HG03097 (cell line): ENCODE measurements around the gene GCNT2.
"Not testable (repeated sequence)": the region's sequence is repeated elsewhere in the genome, so short reads cannot be mapped to it uniquely, and the experiment has no call there.

Source experiments
- ATAC-seq: cut with Tn5 transposase; IDR thresholded peaks from one replicate; pipeline ENCODE4 v1.9.1; 2021; ENCODE audit not compliant: unreplicated experiment, low FRiP score

Gene GCNT2

DNA sequence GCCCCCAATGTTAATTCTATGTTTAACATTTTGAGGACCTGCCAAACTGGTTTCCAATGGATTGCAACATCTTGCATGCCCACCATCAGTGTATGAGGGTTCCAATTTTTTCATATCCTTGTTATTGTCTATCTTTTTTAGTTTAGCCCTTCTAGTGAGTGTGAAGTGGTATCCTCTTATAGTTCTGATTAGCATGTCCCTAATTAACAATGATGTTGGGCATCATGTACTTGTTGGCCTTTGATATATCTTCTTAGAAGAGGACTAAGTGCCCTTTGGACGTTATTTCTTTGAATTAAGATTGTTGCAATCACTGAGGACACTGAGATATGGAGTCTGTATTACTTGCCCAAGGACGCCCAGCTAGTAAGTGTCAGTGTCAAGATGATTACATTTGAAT lies 22.3 kb downstream of the GCNT2 start:
- no peak for ATAC-seq

DNA sequence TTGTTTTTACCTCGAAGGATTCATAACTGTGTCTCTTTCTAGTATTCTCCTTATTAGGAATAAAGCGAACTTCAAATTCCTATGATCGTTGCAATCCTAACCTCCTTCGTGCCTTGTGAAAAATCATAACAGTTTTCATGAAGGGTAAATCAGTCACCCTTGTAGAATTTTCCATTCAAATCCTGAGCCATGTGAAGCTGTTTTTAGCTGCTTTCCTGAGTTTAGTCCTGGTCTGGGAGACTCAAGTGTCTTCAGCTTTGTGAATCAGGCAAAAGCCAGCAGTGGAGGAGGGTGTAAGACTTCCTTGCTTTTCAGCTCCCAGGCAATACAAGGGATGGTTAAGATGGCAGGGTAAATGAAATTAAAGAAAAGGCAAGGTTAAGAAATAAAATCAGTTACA lies 24.3 kb downstream of the GCNT2 start:
- ATAC-seq, result no peak

DNA sequence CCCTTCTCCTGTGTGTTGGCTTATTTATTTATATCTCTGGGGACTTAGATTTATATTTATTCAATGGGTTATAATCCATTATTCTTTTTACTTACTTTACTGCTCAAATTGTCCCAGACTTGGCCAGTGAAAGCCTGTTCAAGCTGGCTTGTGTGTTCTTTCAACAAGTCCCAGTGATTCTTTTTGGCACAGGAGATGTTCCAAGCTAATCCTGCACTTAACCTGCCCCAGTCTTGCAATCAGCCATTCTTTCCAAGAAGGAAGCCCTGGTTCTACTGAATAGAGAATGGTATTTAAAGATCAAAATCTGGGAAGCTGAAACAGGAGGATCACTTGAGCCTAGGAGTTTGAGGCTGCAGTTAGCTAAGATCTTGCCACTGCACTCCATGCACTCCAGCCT lies 26.7 kb downstream of the GCNT2 start:
- ATAC-seq, result no peak

DNA sequence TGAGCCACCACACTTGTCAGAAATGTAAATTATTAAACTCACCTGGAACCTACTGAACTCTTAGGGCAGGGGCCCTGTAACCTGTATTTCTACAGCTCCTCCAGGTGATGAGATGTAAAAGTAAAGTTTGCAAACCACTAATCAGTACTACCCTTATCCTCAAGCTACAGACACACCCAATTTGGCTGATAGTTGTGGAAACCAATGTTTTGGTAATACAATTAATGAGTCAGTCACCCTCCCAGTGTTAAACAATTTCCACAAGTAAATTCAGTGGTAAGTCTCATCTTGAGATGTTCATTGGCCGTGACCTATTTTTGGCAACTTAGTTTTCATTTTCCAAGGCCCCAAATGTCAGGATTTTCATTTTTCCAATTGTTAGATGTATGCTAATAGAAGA lies 29.6 kb downstream of the GCNT2 start:
- ATAC-seq, result no peak

DNA sequence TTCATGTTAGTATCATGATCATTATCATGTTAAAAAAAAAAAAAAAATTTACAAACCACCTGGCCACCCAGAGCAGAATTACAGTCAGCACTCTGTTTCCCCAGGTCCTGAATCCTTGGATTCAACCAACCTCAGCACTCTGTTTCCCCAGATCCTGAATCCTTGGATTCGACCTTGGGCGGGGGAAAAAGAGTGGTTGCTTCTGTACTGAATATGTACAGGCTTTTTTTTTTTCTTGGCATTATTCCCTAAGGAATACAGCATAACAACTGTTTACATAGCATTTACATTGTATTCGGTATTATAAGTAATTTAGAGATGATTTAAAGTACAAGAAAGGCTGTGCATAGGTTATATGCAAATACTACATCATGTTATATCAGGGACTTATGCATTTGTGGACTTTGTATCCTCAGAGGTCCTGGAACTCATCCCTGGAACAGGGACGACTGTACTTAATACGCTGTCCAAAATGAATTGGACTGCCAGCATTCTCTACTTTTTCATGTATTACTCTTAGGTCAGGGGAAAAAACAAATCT lies 31.2 kb downstream of the GCNT2 start:
- no peak for ATAC-seq

DNA sequence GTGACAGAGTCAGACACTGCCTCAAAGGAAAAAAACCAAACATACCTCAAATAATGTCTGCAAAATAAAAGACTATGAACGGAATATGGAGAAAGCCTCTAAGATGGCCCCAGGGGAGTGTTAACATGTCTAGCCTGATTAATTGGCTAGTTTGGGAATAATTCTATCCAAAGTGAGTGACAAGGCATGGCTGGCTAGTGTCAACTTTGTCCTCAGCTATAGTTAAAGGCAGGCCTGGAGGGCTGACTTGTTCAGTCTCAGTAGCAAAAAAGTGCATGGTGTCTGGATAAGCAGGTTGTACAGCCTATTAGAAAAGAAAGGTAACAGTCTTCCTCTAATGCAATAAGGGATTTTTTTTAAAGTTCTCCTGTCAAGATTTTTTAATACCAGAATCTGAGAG lies 32.7 kb downstream of the GCNT2 start:
- ATAC-seq, result no peak

DNA sequence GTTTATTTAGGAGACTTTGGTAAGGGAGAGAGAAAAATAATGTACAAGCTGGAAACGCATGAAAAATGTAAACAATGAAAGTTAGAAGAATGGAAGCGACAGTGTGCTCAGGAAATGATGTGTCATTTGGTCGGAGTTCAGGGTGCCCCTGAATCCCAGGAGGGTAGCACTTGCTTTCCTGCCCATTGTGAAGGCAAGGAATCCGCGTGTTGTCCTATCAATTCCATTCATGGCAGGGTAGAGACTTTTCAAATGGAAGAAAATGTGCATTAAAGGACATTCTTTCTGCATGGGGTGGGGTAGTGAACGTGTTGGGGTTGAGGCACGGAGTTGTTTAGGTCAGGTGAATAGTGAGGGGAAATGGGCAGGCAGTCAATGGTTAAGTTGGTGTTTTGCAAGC lies 33.7 kb downstream of the GCNT2 start:
- no peak for ATAC-seq

DNA sequence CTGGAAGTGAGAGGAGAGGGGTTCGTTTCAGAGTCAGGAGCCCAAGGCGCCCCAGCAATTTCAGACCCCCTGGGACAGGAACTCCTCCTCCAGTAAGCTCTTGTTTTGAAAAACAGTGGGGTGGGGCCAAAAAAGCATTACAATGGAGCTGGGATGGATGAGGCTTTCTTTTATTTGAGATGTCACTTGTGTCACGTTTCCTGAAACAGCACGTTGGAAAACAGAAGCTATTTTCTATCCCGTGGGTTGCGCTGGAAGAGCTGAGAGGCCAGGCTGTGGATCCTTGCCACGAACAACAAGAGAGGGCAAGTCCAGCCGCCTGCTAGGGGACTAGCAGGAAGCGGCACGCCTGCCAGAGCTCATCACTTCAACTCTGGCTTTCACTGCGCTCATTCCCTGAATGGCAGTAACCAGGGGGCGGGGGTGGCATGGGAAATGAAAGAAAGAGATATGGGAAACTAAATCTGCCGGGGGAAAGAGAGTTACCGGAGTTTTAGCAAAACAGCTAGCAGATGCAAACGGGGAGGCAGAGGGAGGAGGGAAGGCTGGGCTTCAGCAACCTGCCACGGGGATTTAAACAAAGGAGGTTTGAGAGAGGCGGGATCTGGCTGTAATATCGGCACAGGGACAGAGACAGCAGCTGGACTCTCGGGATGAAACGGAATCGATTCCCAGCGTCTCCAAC lies 34.6 kb downstream of the GCNT2 start:
- ATAC-seq, result no peak

DNA sequence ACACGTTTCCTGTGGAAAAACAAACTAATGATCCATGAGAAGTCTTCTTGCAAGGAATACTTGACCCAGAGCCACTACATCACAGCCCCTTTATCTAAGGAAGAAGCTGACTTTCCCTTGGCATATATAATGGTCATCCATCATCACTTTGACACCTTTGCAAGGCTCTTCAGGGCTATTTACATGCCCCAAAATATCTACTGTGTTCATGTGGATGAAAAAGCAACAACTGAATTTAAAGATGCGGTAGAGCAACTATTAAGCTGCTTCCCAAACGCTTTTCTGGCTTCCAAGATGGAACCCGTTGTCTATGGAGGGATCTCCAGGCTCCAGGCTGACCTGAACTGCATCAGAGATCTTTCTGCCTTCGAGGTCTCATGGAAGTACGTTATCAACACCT lies 35.4 kb downstream of the GCNT2 start:
- no peak for ATAC-seq

DNA sequence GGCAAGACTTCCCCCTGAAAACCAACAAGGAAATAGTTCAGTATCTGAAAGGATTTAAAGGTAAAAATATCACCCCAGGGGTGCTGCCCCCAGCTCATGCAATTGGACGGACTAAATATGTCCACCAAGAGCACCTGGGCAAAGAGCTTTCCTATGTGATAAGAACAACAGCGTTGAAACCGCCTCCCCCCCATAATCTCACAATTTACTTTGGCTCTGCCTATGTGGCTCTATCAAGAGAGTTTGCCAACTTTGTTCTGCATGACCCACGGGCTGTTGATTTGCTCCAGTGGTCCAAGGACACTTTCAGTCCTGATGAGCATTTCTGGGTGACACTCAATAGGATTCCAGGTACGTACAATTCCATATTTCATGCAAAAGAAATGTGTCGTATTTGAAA lies 35.8 kb downstream of the GCNT2 start:
- no peak for ATAC-seq

DNA sequence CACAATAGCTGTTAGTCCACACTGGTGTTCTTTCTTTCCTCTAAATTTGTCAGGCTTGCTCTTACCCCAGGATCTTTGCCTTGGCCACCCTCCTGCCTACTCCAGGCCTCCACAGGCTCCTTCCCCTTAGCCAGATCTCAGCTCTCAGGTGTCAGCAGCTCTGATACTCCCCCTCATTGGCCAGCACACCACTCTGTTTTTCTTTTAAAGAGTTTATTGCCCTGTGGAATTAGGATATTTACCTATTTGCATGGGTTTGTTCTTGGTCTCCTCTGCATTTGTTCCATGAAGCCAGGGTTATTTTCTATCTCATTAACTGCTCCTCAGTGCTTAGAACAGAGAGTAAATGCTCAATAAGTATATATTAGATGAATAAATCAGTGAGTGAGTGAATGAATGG lies 36.8 kb downstream of the GCNT2 start:
- no peak for ATAC-seq

DNA sequence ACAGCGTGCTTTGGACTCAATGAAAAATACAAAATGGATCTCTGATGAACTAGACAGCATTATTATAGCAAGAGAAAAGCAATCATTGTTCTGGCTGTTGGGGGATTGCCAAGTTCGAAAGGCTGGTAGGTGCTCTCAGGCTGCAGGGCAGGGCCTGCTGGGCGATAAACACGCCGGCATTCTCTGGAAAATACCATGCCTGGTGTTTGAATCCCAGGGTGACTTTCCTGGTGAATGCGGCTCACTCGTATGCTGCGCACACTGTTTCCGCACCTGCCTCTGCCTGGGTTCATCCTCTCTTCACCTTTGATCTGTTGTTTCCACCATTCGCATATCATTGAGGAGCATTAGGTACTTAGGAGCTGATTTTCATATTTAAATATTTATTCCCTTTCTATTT lies 37.4 kb downstream of the GCNT2 start:
- ATAC-seq, result no peak

DNA sequence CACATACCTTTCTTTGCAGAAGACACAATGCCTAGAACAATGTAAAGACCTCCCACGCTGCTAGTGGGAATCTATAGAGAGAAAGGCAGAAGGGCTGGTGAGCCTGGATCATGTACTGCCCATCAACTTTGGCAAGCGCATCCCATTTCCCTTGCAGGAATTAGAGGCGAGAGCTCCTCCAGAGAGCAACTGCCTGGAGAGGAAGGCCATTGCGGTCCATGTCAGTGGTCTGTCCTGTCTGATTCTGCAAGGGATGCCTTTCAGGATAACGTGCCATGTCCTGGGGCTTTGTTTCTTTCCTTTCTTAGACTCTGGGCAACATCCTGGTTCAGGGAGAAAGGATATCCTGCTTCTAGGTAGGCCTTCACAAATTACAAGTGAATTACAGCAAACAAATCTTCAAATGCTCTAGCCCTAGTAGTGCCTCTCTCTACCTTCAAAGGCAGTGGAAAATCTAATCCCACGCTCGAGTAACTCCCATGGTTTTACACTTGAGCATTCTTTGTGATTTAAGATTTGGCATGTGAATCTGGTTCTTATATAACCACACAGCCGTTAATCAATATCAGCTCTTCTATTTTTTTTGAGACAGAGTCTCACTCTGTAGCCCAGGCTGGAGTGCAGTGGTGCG lies 38.5 kb downstream of the GCNT2 start:
- ATAC-seq, result no peak

DNA sequence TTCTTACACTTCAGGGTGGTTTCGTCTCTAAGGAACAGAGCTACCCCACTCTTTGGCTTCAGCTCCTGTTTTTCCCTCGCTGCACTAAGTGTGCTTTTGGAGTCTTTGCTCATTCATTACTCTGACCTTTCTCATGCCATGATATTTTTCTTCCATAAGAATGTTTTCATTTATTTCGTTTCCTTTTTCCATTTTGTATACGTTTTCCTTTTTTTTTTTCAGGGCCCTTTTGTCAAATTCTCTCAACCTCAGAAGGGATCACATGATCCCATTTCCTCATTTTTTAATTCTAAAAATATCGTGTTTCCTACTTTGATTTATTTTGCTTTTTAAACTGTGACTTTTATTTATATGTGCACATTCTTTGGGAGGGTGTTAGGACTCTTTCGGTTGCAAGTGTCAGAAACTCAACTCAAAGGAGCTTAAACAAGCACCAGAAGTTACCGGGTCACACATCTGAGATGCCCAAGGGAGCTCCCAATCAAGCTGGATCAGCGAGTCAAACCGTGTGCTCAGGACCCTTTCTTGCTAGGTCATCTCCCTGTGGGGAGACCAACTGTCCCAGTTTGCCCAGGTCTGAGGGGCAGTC lies 40.6 kb downstream of the GCNT2 start:
- no peak for ATAC-seq

DNA sequence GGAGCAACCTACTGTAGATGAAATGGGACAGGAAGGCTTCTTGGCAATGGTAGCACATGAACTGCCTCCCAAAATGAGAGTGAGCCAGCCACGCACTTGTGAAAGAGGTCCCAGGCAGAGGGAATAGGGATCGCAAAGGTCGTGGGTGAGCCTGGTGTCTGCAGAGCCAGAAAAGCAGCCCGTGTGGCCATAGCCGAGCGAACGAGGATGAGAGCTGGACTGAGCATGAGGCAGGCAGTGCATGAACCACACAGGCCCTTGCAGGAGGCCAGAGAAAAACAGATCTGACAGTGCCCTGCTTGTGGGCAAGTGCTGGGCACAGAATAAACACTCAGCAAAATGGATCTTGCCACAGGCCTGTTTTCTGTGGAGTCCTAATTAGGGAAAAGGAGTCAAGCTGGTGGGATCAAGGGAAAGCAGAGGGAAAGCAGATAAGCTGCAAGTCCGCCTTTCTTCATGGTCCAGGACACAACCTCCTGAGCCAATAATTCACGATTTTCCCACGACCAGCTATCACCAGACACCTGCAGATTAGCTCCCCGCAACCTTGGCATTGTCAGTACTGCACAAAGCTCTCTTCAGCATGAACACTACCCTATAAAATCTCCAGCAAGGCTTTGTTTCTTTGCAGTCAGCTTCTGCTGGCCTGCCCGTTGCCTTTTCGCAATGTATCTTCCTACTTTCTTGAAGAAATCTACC lies 44.0 kb downstream of the GCNT2 start:
- no peak for ATAC-seq

DNA sequence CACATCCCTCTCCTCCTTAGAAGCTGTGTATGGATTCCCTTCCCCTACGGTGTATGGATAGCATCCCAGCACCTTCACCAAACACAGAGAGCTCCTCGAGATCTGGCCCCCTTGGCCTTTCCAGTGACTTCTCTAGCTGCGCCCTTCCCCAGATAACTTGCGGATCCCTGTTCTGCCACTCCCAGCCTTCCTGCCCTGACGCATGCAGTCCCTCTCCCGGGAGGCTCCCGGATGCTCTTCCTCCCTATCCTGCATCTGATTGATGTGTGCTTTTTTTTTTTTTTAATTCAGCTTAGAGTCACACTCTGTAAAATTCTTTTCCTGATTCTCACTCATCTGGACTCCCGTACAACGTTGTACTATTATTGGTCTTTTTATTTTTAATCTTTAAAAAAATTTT lies 44.8 kb downstream of the GCNT2 start:
- no peak for ATAC-seq

DNA sequence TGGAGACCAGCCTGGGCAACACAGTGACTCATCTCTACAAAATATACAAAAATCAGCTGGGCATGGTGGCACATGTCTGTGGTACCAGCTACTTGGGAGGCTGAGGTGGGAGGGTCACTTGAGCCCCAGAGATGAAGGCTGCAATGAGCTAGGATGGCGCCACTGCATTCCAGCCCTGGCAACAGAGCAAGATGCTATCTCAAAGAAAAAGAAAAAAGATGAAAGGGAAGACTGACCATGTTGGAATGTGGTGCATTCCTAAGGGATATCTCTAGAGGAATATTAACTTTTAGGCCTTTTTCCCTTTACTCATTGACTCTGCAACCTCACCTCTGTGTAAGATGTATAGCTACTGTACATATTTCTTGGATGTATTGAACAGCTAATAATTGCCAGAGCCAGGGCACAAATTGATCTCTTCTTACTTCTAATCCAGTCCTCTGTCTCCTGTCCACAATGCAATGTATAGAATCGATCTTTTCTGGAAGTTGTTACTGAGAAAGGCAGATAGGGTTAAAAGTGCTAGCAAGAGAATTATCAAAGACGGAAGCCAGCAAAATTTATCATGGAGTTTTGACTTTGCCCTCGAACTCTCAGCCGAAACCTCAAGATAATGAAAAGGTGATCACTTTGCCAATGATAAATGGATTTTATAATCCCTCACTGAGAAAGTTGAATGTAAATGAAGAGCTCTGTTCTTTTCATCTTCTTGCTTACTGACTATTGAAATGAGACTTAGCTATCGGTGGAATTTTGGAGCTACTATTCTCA lies 46.3 kb downstream of the GCNT2 start:
- no peak for ATAC-seq

DNA sequence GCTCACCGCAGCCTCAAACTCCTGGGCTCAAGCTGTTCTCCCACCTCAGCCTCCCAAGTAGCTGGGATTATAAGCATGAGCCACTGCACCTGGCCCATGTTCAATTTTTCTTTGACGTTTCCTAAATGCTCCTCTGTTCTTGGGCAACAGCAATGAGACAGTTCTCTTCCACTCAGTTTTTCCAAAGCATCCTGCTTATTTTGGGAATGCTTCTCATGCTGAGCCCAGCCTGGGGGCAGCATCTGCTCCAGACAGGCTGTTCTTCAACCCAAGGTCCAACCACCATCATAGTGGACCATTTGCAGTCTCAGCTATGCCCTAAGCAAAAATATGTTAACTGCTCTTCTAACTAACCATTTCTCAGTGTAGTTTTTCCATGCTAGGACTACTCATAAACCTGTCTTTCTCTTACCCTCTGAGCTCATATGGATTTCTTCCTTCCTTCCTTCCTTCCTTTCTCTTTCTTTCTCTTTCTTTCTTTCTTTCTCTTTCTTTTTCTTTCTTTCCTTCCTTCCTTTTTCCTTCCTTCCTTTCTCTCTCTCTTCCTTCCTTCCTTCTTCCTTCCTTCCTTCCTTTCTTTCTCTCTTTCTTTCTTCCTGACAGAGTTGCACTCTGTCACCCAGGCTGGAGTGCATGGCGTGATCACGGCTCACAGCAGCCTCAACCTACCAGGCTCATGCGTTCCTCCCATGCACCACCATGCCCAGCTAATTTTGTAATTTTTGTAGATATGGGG lies 48.4 kb downstream of the GCNT2 start:
- no peak for ATAC-seq

DNA sequence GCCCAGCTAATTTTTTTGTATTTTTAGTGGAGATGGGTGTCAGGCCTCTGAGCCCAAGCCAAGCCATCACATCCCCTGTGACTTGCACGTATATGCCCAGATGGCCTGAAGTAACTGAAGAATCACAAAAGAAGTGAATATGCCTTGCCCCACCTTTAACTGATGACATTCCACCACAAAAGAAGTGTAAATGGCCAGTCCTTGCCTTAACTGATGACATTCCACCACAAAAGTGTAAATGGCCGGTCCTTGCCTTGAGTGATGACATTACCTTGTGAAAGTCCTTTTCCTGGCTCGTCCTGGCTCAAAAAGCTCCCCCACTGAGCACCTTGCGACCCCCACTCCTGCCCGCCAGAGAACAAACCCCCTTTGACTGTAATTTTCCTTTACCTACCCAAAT lies 54.4 kb downstream of the GCNT2 start:
- not testable (repeated sequence) for ATAC-seq

DNA sequence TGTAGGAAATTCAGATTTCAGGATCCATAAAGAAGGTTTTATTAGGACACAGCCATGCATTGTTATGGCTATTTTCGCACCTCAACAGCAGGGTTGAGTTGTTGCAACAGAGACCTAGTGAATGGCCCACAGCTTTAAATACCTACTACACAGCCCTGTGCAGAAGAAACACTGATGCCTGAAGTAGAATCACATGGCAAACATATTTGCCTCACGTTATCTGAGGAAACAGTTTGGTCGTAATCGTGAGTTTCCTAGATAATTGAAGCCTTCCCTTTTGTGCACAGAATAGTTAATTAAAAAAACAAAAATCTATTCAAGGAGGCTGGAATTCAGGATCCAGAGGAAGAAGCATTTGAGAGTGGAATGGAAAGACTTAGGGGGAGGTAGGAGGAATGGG lies 55.1 kb downstream of the GCNT2 start:
- no peak for ATAC-seq
